AG09309 (cell line): Measurements from ENCODE around the gene NEK4.

Experiments used
- DNase-seq: peaks from one replicate; pipeline ENCODE4 v3.0.0-alpha.2; 2010; ENCODE audit warnings: low read depth
- H3K4me3 ChIP-seq: 2 replicates; pipeline ENCODE4 v1.5.1; 2011; ENCODE audit warnings: mild to moderate bottlenecking, low read depth, low read length, moderate library complexity; ENCODE audit not compliant: control insufficient read depth
- TF ChIP-seq, protein P1 (sequence below): IDR thresholded peaks from 2 replicates; pipeline ENCODE4 v1.5.1; 2011; ENCODE audit warnings: mild to moderate bottlenecking, low read depth, low read length, inconsistent platforms; ENCODE audit not compliant: insufficient read depth, control insufficient read depth; ENCODE audit errors: missing control alignments

NEK4 gene

DNA sequence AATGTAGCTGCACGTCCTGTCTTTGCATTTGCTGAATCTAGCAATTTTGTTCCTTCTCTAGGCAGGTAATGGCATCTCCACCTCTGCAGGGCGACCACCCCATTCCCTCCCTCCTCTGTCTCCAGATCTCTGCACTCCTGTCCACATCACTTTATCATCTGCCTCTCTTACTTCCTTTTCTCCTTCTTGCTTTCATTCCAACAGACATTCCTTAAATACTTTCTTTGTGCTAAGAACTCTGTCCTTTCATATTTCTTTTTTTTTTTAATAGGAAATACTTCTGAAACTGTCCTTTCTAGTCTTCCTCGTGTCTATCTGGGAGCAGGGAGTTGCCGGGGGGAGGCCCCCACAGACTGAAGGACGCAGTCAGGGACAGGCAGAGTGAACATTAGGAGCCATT lies 31.1 kb upstream of the NEK4 start:
- TF ChIP-seq, protein P1, sequence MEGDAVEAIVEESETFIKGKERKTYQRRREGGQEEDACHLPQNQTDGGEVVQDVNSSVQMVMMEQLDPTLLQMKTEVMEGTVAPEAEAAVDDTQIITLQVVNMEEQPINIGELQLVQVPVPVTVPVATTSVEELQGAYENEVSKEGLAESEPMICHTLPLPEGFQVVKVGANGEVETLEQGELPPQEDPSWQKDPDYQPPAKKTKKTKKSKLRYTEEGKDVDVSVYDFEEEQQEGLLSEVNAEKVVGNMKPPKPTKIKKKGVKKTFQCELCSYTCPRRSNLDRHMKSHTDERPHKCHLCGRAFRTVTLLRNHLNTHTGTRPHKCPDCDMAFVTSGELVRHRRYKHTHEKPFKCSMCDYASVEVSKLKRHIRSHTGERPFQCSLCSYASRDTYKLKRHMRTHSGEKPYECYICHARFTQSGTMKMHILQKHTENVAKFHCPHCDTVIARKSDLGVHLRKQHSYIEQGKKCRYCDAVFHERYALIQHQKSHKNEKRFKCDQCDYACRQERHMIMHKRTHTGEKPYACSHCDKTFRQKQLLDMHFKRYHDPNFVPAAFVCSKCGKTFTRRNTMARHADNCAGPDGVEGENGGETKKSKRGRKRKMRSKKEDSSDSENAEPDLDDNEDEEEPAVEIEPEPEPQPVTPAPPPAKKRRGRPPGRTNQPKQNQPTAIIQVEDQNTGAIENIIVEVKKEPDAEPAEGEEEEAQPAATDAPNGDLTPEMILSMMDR, result no peak
- no peak overlapping the region for H3K4me3 ChIP-seq
- DNase-seq, result no peak

DNA sequence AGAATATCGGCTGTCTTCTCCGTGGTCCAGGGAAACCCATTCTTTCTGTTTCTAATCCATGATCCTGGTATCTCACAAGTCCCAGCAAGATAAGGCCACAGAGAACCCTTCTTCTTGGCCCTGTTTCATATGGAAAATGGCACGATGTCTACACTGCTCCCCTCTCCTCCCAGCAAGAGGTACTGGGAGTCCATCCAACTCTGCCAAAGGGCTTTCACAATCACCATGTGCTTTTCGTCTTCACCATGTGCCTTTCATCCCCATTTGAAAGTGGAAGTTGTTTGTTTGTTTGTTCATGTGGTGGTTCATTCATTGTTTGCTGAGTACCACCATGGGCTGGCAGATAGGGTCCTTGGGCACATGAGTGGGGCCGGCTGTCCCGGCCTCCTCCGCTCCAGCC lies 29.3 kb upstream of the NEK4 start:
- DNase-seq, result no peak

DNA sequence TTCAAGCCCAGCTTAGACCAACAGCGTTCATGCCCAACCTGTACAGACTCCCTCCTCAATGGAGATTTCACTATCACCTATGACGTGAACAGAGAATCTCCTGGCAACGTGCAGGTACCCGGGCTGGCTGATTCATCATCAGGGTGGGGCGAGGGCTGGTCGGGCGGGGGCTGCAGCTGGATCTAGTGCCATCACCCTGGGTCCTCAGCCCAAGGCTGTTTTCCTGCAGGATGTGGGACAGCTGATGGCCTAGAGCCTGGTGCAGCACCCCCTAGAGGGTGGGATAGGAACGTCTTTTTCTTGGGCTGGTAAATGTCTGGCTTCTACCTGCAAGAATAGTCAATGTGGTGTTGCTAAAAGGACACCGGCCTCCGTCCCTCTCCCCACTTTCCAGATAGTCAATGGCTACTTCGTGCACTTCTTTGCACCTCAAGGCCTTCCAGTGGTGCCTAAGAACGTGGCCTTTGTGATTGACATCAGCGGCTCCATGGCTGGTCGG lies 28.3 kb upstream of the NEK4 start:
- no peak overlapping the region for H3K4me3 ChIP-seq
- DNase-seq, result no peak
- TF ChIP-seq, protein P1, result peak; percentile 42

More for the DNA sequence above, 29.3 kb upstream of the NEK4 start:
- TF ChIP-seq, protein P1, result no peak
- H3K4me3 ChIP-seq, result no peak overlapping the region

DNA sequence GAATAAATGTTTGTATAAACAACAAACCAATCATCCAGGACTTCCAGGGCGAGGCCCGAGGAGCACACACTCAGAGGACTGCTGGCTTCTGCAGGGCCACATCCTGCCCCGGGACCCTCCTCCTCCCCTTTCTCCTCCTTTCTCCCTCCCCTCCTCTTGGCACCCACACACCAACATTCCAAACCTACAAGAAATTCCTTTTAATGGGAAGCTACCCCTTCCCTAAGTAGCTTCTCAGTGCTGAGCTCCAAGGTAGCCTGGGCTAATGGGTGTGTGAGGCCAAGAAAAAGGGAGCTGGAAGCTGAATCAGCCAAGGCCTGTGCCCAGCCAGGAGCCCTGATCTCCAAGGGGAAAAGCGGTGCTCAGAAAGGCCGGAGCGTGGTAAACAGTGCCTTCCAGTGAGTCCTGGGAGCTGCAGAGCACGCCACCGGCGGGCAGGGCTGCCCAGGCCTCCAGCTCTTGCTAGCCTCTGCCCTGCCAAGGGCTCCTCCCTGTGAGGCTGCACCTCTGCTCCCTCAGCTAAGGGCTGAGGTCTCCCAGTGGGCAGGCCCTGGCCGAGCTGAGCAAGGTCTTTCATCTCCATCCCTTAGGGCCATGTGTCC lies 27.7 kb upstream of the NEK4 start:
- DNase-seq, result no peak
- H3K4me3 ChIP-seq, result no peak overlapping the region
- TF ChIP-seq, protein P1, result no peak

DNA sequence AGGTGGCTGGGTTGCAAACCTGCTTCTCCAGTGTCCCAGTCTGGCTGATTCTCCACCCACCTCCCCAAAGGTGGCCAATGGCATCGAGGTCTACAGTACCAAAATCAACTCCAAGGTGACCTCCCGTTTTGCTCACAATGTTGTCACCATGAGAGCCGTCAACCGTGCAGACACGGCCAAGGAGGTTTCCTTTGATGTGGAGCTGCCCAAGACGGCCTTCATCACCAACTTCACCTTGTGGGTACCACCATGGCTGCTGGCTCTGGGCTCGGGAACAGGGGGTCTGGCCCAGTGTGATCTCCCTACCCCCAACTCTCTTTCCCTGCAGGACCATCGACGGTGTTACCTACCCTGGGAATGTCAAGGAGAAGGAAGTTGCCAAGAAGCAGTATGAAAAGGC lies 25.7 kb upstream of the NEK4 start:
- no peak overlapping the region for H3K4me3 ChIP-seq
- no peak for DNase-seq
- TF ChIP-seq, protein P1, result no peak

DNA sequence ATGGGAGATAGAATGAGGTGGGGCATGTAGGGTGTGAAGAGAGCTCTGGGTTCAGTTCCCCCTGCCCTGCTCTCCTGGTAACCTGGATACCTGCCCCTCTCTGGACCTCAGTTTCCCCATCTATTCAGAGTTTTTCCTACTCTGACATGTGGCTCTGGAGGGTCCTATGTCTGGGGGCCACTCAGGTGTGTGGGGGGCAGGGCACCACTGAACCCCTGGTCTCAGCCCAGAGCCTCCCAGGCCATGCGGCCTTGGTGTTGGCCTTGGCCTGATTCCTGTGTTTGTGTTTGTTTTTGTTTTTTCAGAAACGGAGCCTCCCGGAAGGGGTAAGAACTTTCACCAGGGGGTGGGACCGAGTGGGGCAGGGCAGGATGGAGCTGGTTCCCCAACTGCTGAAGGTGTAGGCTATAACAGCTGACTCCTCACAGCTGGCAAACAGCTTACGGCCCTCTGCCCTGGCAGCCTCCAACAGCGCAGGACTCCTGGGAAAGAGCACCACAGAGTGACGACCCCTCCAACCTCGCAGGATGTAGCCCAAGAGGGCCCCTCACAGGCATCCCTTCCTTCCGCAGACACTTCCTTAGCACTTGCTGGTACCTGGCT lies 24.7 kb upstream of the NEK4 start:
- TF ChIP-seq, protein P1, result no peak

More for the DNA sequence above, 24.7 kb upstream of the NEK4 start:
- DNase-seq, result no peak
- H3K4me3 ChIP-seq, result no peak overlapping the region
